ENCODE results near the gene GRID1.

The GRID1 gene

GRCh38 chr10:85810674-85811073 is 555.9 kb downstream of the GRID1 start:
- Mint-ChIP-seq H3K4me3 (no peak overlapping the region), H3K9me3 (ENCODE audit: low read depth) (peaks cover 32% of the 10 kb centered on the region), H3K27ac (no peak overlapping the region), H3K27me3 (no peaks in the 10 kb centered on the region), H3K4me1 (ENCODE audit: low read depth) (no peaks in the 10 kb centered on the region), H3K36me3 (peaks cover 5% of the 10 kb centered on the region)

DNA sequence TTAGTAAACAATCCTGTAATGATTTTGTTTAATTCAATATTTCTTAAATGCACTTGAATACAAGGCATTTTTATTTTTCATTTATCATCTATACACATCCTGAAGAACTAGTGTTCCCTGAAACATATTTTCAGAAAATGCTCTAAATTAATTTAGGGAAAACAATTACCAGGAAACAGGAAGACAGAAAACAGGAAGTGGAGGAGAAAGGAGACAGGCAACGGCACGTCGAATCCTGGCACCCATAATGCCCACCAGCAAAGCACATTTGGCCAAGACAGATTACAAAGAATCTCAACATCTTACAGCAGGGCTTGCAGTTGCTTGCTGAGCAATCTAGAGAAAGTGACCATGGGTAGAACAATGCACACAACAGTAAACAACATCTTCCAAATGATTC is 571.1 kb downstream of the GRID1 start:
- H3K27ac Mint-ChIP-seq = no peak overlapping the region
- peaks cover 11% of the 10 kb centered on the region for H3K27me3 Mint-ChIP-seq
- no peaks in the 10 kb centered on the region for H3K9me3 Mint-ChIP-seq (ENCODE audit: low read depth)
- no peak overlapping the region for H3K4me3 Mint-ChIP-seq
- no peaks in the 10 kb centered on the region for H3K4me1 Mint-ChIP-seq (ENCODE audit: low read depth)
- no peaks in the 10 kb centered on the region for H3K36me3 Mint-ChIP-seq

GRCh38 chr10:85794553-85794952 is 572.0 kb downstream of the GRID1 start:
- Mint-ChIP-seq H3K4me1 (ENCODE audit: low read depth) (no peaks in the 10 kb centered on the region), H3K27ac (no peak overlapping the region), H3K4me3 (no peak overlapping the region), H3K9me3 (ENCODE audit: low read depth) (no peaks in the 10 kb centered on the region), H3K36me3 (no peaks in the 10 kb centered on the region), H3K27me3 (peaks cover 7% of the 10 kb centered on the region)

DNA sequence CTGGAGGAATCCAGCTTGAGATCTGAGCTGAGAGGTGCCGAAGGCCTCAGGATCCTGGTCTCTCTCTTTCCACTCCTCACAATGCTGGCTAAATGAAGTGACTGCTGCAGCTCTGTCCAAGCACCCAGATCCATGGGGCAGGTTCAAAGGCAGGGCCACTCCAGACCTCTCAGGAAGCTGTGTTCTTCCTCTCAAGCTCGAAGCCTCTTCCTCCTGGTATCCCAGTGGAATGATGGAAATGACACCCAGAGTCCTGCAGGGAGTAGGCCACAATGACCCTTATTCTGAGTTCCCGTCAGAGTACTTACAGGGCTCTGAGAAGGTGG is 574.1 kb downstream of the GRID1 start:
- Mint-ChIP-seq H3K4me3 (no peak overlapping the region), H3K36me3 (no peaks in the 10 kb centered on the region), H3K4me1 (ENCODE audit: low read depth) (no peaks in the 10 kb centered on the region), H3K9me3 (ENCODE audit: low read depth) (no peaks in the 10 kb centered on the region), H3K27me3 (no peaks in the 10 kb centered on the region), H3K27ac (no peak overlapping the region)

DNA sequence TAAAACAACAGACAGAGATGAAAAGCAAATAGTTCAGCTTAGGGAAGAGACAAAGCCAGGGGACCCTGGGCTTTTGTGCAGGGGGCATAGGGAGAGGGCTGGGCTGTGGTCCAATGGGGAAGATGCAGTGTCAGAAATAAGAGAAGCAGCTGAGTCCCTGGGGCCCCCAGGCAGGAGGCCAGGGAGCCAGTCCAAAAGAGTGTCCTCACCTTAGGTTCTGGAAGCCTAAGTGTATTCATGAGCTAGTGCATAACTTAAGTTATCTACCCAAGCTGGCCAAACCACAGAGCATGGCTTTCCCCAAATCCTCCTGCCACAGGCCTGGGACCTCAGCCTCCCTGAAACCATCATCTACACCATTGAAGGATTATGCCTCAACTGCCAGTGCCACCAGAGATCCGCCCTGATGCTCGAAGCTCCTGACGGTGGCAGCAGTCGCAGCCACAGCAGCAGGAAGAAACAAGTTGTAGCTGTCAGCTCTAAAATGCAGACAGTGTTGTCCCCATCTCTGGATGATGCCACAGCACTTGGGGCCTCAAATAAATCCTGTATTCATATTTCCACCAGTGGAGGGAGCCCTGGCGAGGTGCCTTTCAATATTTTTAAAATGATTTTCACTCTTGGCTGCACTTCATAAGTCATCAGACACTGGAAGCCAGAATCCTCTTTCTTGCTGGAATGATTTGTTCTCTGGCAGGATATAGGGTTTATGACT is 574.6 kb downstream of the GRID1 start:
- Mint-ChIP-seq H3K4me3 (no peak overlapping the region), H3K9me3 (ENCODE audit: low read depth) (no peaks in the 10 kb centered on the region), H3K27me3 (no peaks in the 10 kb centered on the region), H3K27ac (no peak overlapping the region), H3K4me1 (ENCODE audit: low read depth) (no peaks in the 10 kb centered on the region), H3K36me3 (no peaks in the 10 kb centered on the region)

GRCh38 chr10:85789982-85790789 is 576.4 kb downstream of the GRID1 start:
- no peaks in the 10 kb centered on the region for H3K27me3 Mint-ChIP-seq
- H3K27ac Mint-ChIP-seq = no peak overlapping the region
- no peaks in the 10 kb centered on the region for H3K36me3 Mint-ChIP-seq
- no peaks in the 10 kb centered on the region for H3K9me3 Mint-ChIP-seq (ENCODE audit: low read depth)
- H3K4me3 Mint-ChIP-seq = no peak overlapping the region
- no peaks in the 10 kb centered on the region for H3K4me1 Mint-ChIP-seq (ENCODE audit: low read depth)

DNA sequence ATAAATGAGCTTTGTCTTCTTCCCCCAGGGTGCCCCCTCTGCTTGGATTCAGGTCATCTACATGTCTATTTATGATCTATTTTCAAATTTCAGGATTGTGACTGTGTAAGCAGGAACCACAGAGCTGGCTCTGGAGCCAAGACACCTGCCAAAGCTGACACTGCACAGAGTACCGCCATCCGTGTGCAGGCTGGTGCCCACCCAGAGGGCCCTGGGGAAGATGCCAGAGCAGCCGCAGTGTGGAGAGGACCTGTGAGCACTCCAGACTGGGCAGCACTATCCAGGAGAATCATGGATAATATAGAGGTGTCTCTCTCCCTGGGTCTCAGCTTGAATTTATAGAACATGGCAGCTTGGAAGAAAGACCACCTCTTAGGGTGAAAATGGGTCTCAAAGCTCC is 577.5 kb downstream of the GRID1 start:
- no peaks in the 10 kb centered on the region for H3K27me3 Mint-ChIP-seq
- H3K27ac Mint-ChIP-seq = no peak overlapping the region
- H3K4me3 Mint-ChIP-seq = no peak overlapping the region
- H3K4me1 Mint-ChIP-seq (ENCODE audit: low read depth) = no peaks in the 10 kb centered on the region
- no peaks in the 10 kb centered on the region for H3K36me3 Mint-ChIP-seq
- H3K9me3 Mint-ChIP-seq (ENCODE audit: low read depth) = no peaks in the 10 kb centered on the region

GRCh38 chr10:85788570-85788969 is 578.0 kb downstream of the GRID1 start:
- H3K4me1 Mint-ChIP-seq (ENCODE audit: low read depth) = no peaks in the 10 kb centered on the region
- no peaks in the 10 kb centered on the region for H3K36me3 Mint-ChIP-seq

GRCh38 chr10:85787881-85788280 is 578.7 kb downstream of the GRID1 start:
- H3K4me3 Mint-ChIP-seq = no peak overlapping the region
- H3K4me1 Mint-ChIP-seq (ENCODE audit: low read depth) = no peaks in the 10 kb centered on the region
- no peaks in the 10 kb centered on the region for H3K27me3 Mint-ChIP-seq
- no peaks in the 10 kb centered on the region for H3K9me3 Mint-ChIP-seq (ENCODE audit: low read depth)
- H3K36me3 Mint-ChIP-seq = no peaks in the 10 kb centered on the region
- no peak overlapping the region for H3K27ac Mint-ChIP-seq

More at GRCh38 chr10:85788570-85788969, 578.0 kb downstream of the GRID1 start:
- no peaks in the 10 kb centered on the region for H3K9me3 Mint-ChIP-seq (ENCODE audit: low read depth)
- no peak overlapping the region for H3K27ac Mint-ChIP-seq
- H3K4me3 Mint-ChIP-seq = no peak overlapping the region
- no peaks in the 10 kb centered on the region for H3K27me3 Mint-ChIP-seq

DNA sequence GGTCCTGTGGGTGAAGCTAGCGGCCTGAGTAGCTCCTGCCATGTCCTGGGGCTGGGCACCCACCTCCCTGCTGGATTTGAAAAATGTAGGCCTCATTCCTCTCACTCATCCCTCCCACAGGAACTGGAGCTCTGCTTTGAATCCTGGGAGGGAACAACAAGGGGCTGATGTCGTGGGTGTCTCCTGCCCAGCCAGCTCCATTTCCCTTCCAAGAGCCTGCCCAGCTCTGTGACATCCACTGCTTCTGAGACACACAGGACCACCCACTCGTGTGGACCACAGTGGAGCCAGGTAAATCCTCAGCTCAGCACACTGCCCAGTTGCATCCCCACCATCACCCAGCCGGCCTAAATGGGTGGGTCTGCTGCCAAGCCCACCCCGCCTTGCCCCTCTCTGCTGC is 579.2 kb downstream of the GRID1 start:
- Mint-ChIP-seq H3K4me3 (no peak overlapping the region), H3K9me3 (ENCODE audit: low read depth) (no peaks in the 10 kb centered on the region), H3K4me1 (ENCODE audit: low read depth) (no peaks in the 10 kb centered on the region), H3K36me3 (no peaks in the 10 kb centered on the region), H3K27me3 (no peaks in the 10 kb centered on the region), H3K27ac (no peak overlapping the region)

GRCh38 chr10:85786401-85786899 is 580.1 kb downstream of the GRID1 start:
- H3K36me3 Mint-ChIP-seq = no peaks in the 10 kb centered on the region
- H3K27ac Mint-ChIP-seq = no peak overlapping the region
- no peaks in the 10 kb centered on the region for H3K4me1 Mint-ChIP-seq (ENCODE audit: low read depth)
- no peak overlapping the region for H3K4me3 Mint-ChIP-seq
- no peaks in the 10 kb centered on the region for H3K27me3 Mint-ChIP-seq
- no peaks in the 10 kb centered on the region for H3K9me3 Mint-ChIP-seq (ENCODE audit: low read depth)

DNA sequence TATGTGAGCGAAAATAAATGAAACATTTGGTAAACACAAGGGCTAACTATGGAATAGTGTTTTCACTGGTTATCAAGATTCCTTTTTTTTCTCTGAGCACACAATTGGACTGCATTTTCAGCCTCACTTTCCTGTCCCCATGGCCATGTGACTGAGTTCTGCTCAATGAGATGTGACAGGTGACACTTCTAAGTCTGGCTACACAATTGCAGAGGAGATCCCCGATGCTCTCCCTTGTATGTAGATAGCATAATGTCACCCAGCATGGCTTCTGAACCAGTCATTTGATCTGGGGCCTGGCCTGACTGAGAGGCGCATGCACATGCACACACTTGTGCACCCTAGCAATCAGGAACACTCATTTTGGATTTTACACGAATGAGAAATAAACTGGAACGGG is 581.8 kb downstream of the GRID1 start:
- Mint-ChIP-seq H3K36me3 (no peaks in the 10 kb centered on the region), H3K4me1 (ENCODE audit: low read depth) (no peaks in the 10 kb centered on the region), H3K4me3 (no peak overlapping the region), H3K27ac (no peak overlapping the region), H3K9me3 (ENCODE audit: low read depth) (no peaks in the 10 kb centered on the region), H3K27me3 (no peaks in the 10 kb centered on the region)

- H3K4me1 Mint-ChIP-seq (ENCODE audit: low read depth) = no peaks in the 10 kb centered on the region
- no peaks in the 10 kb centered on the region for H3K27me3 Mint-ChIP-seq
- no peaks in the 10 kb centered on the region for H3K36me3 Mint-ChIP-seq
- no peaks in the 10 kb centered on the region for H3K9me3 Mint-ChIP-seq (ENCODE audit: low read depth)
- H3K4me3 Mint-ChIP-seq = no peak overlapping the region
- no peak overlapping the region for H3K27ac Mint-ChIP-seq
These were observed 585.2 kb downstream of the GRID1 start for GRCh38 chr10:85781404-85781803.

GRCh38 chr10:85778074-85778473 is 588.5 kb downstream of the GRID1 start:
- H3K27me3 Mint-ChIP-seq = peaks cover 1% of the 10 kb centered on the region
- no peaks in the 10 kb centered on the region for H3K4me1 Mint-ChIP-seq (ENCODE audit: low read depth)
- no peaks in the 10 kb centered on the region for H3K9me3 Mint-ChIP-seq (ENCODE audit: low read depth)
- H3K4me3 Mint-ChIP-seq = no peak overlapping the region
- no peak overlapping the region for H3K27ac Mint-ChIP-seq
- H3K36me3 Mint-ChIP-seq = no peaks in the 10 kb centered on the region

GRCh38 chr10:85767891-85768290 is 598.7 kb downstream of the GRID1 start:
- Mint-ChIP-seq H3K27me3 (no peaks in the 10 kb centered on the region), H3K4me3 (no peak overlapping the region), H3K36me3 (no peaks in the 10 kb centered on the region), H3K27ac (no peak overlapping the region), H3K4me1 (ENCODE audit: low read depth) (no peaks in the 10 kb centered on the region), H3K9me3 (ENCODE audit: low read depth) (peaks cover 4% of the 10 kb centered on the region)

Data from activated naive CD8-positive, alpha-beta T cell (primary cell).